ENCODE results near the gene POLR1G. TPM values are rescaled to one million over a fixed set of nuclear protein-coding genes. Genes with fewer than 3 reads are reported as not detected.

The POLR1G gene
- total RNA-seq, 4 donors from 2014 or later: 5.2 to 29.8 (median 6.3) TPM

GRCh38 chr19:45414468-45414867 lies 8.0 kb downstream of the POLR1G start:
- DNase-seq (ENCODE audit: low spot score): no peak
- ATAC-seq (ENCODE audit: low FRiP score): no peak
- no peak for TF ChIP-seq CTCF (IDR thresholded peaks at IDR 0.05)

GRCh38 chr19:45417151-45417550 lies 10.7 kb downstream of the POLR1G start:
- no peak for ATAC-seq (ENCODE audit: low FRiP score)
- DNase-seq (ENCODE audit: low spot score): no peak
- TF ChIP-seq CTCF (IDR thresholded peaks at IDR 0.05): no peak

- no peak for TF ChIP-seq CTCF (IDR thresholded peaks at IDR 0.05)
- no peak for DNase-seq (ENCODE audit: low spot score)
- ATAC-seq (ENCODE audit: low FRiP score): no peak
Measured at GRCh38 chr19:45418802-45419201, 12.4 kb downstream of the POLR1G start.

GRCh38 chr19:45419396-45419795 lies 13.0 kb downstream of the POLR1G start:
- ATAC-seq (ENCODE audit: low FRiP score) (no peak), DNase-seq (ENCODE audit: low spot score) (no peak)
- TF ChIP-seq CTCF (IDR thresholded peaks at IDR 0.05): no peak

GRCh38 chr19:45419895-45420294 lies 13.5 kb downstream of the POLR1G start:
- TF ChIP-seq CTCF (IDR thresholded peaks at IDR 0.05): no peak
- DNase-seq (ENCODE audit: low spot score) (no peak), ATAC-seq (ENCODE audit: low FRiP score) (no peak)

GRCh38 chr19:45420356-45420755 lies 13.9 kb downstream of the POLR1G start:
- DNase-seq (ENCODE audit: low spot score): no peak
- no peak for TF ChIP-seq CTCF (IDR thresholded peaks at IDR 0.05)
- ATAC-seq (ENCODE audit: low FRiP score): no peak

- ATAC-seq (ENCODE audit: low FRiP score) (no peak), DNase-seq (ENCODE audit: low spot score) (no peak)
- no peak for TF ChIP-seq CTCF (IDR thresholded peaks at IDR 0.05)
Measured at GRCh38 chr19:45420871-45421270, 14.4 kb downstream of the POLR1G start.
